Measurements from ENCODE around the gene SPCS3.
"Not testable (repeated sequence)": the region's sequence is repeated elsewhere in the genome, so short reads cannot be mapped to it uniquely, and the experiment has no call there.

Gene SPCS3

DNA sequence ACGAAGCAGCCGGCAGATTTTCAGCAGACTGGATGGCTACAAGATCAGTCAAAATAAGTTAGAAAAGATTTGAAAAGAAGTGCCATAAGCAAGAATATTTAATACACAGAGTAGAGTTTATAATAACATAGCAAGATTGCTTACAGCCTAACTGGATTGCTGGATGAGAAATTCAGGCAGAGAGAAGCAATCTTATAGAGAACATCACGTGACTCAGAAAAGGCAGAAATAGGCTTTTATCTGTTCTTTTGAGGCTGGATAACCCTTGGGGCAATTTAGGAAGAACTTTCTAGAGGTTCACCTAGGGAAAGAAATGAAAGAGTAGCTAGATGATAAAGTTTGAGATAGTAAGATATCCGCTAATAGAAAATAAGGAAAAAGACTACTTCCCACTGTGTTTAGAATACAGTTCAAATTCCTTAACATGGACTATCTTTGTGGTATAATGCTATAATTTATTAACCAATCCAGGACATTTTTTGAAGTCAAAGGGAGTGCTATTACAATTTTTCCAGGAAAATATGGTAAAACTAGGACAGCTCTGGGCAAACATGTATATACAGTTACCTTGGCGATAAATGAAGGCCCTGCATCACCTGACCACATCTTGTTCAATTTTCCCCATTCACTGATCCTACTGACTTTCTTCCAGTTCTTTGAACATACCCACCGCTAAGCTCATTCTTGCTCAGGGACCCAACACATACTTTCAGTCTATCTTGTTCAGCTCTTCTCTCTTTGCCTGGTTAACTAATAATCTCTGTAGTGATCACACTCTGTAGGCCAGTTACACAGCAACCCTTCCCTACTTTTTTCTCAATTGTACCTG is 12.7 kb upstream of the SPCS3 start:
- no peak for DNase-seq

DNA sequence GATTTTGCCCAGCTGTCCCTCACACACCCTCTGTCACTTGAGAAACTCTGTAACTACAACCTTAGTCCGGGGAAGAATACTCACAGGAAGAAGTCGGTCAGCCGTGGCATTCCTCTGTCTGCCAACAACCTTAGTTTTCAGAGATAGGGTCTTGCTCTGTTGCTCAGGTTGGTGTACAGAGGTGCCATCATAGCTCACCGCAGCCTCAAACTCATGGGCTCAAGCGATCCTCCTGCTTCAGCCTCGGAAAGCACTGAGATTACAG is 12.2 kb upstream of the SPCS3 start:
- no peak for DNase-seq

DNA sequence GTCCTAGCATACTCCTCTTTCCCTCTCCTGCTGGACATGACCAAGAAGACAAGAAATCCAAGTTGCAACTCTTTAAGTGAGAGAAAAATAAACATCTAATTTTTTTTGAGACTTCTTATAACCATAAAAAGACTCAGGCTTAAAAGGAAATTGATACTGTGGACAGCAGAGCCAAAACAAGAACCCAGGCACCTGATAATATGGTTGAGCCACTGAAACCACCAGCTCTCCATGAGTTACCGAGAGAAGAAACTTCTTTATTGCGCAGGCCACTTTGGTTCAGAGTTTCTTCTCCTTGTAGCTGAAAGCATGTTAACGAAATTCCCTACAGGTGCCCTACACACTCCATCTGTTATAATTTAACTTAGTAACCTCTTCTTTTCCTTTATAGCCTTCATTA is 11.3 kb upstream of the SPCS3 start:
- DNase-seq = no peak

DNA sequence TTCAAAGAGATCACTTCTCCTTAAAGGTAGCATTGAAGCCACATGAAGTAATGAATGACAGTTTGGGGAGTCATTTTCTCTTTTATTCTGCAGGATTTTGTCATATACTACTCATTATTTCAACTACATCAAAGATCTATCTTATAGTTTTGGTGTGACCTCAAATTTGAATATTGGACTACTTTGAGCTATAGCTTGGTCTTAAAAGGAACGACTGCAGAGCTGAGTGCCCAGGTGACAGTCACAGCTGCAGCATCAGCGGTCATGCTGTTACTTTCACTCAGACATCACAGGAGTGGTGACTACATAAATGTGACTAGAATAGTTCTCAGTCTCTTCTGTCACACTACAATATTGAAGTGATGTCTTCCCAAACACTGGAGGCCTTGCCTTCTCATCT is 10.7 kb upstream of the SPCS3 start:
- no peak for DNase-seq

DNA sequence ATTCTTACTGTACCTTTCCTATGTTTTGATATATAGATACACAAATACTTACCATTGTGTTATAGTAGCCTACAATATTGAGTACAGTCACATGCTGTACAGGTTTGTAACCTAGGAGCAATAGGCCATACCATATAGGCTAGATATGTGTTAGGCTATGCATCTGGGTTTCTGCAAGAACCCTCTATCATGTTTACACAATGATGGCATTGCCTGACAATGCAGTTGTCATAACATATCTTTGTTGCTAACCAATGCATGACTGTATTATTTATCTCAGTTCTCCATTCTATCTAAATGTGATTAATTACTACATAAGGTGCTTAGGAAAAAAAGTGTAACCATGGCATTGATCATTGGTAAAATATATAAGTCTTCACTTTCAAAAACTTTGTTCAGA is 10.0 kb upstream of the SPCS3 start:
- no peak for DNase-seq

DNA sequence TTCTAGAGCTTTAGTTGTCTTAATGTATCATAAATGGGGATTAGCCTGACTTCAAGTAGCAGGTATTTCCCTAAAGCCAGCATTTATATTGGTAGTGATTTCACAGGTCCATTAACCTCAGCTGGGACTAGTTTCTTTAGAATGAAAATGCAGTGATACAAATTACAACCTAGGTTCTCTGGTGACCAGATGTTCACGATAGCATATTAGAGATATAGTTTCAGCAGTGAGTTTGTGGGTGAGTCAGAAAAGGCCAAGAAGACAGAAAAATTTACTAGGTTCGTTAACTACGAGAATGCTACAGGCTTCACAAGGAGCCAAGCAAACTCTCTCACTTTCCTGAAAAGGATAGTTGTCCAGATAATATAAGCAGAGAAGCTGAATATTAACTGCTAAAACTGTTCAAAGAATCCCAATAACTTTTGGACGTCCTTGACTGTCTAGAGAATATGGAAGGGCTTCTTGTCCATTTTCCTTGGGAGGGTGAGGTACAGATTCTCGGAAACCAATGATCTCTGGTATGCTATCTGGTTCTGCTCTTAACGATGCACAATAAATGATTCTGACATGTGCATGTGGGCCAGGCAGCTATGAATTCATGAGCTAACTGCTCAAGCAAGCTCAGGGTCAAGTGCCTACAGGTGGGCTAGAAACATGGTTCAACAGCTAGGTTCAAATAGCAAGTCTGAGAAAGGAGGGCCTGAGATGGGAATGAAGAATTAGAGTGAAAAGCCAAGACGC is 6.0 kb upstream of the SPCS3 start:
- no peak for DNase-seq

DNA sequence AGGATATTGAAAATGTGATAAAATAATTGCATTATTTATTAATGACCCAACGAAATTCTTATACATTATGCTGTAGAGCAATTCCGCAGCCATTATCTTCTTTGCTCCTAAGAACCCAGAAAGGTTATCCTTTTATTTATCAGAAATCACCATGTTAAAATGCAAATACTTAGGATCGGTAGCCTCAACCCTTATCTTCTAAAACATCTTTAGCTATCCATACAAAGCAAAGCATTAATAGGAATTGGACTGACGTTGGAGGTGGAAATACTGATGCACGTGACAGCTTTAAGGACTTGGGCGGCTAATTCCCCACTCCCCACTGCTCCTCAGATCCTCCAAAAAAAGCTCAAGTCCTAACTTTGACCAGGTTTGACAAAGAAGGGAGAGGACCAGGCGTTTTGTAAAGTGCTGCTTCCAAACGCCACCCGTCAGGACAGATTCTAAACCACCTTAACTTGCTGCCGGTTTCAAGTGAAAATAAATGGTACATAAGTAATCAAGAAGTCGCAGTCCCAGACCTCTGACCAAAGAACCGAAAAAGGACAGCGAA is 539 bp upstream of the SPCS3 start:
- no peak for DNase-seq

DNA sequence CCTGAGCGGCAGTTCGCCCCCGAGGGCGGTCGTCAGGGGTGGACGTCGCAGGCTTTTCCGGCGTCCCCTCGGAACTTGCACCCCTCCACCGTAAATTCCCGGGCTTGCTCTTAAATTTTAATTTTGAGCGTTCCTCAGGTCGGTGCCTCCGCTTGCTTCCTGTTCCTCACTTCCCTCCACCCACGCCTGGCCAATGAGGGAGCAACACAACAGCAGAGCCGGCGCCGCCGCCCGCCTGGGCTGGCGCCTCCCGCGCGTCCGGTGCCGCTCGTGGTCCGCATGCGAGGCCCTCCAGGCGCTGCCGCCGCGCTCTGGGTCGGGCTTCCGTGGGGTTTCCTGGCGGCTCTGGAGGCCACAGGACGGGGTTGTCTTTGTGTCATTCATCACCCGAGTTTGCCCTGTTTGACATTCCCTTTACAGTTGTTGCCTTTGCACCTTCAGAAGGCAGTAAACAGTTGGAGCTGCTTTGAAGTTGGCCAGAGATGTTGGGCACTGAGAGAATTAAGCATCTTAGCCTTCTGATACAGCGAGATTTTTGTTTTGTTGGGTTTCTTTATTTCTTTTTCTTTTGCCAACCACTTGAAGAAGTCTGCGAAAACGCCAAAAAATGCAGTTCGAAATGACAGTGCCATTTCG is 692 bp downstream of the SPCS3 start:
- peak; percentile 96 to 98 (median 97) for DNase-seq

DNA sequence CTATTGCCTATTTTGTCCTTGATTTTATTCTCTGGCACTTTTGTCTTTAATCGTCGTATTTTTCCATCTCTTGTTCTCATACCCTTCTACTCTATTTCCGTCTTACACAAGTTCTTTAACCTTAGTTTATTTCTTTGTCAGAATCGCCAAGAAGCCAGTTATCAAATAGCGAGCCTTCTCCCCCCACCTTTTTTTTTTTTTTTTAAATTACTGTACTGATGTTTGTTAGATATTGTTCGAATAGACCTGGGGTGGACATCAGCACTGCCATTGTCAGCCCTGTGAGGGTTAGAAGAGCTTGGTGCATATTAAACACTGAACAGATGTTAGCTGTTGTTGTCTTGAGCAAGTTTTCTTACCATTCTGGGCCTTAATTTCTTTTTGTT is 1.2 kb downstream of the SPCS3 start:
- peak in 1 of 3 donors; percentile 3 for DNase-seq

DNA sequence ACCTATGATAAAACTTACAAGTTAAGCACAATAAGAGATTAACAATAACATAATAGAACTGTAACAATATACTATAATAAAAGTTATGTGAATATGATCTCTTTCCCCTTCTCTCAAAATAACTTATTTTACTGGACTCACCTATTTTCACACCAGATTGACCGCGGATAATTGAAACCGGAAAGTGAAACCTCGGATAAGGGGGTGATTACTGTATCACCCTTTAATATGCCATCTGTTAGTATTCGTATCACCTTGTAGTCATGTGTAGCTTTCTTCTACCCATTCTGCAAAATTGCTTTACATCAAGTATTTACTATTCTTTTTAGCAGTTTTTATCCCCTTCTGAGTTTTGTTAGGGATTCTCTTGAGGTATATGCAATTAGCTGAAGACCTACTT is 1.8 kb downstream of the SPCS3 start:
- no peak for DNase-seq

DNA sequence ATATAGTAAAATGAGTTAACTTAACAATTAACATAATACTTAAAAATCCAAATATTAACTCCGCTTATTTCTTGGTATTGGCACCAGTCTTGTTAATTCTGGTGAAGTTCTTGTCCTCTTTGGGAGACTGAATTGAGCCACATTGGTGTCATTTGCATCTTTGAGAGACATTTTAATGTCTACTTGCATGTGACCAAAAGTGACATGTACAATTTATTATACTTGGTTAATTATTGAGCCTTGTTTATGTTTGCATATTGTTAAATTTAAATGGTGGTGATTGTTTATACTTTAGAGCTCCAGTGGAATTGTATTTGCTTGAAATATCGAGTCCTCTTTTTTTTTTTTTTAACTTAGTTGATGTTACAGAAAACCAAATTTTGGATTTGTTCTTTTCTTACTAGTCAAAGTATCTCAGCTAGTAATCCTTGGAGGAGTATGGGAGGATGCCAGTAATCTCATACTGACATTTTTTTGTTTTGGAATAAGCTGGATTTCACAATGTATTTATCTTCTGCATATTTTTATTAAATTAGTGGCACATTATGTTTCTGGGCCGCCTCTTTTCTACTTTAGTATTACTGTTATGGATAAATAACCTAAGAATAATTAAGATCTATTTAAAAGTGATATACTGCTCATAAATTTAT is 3.9 kb downstream of the SPCS3 start:
- DNase-seq = no peak

DNA sequence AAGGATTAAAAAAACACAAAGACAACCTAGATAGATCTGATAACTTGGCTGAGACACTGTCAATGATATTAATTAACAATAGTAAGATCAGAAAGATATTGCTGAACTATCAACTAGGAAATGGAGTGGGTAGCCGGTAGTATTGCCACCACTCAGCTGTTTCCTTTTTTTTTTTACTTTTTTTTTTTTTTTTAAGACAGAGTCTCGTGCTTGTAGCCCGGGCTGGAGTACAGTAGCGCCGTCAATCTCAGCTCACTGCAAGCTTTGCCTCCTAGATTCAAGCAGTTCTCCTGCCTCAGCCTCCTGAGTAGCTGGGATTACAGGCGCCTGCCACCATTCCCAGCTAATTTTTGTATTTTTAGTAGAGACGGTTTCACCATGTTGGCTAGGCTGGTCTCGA is 5.1 kb downstream of the SPCS3 start:
- peak; percentile 27 to 45 (median 30) for DNase-seq

DNA sequence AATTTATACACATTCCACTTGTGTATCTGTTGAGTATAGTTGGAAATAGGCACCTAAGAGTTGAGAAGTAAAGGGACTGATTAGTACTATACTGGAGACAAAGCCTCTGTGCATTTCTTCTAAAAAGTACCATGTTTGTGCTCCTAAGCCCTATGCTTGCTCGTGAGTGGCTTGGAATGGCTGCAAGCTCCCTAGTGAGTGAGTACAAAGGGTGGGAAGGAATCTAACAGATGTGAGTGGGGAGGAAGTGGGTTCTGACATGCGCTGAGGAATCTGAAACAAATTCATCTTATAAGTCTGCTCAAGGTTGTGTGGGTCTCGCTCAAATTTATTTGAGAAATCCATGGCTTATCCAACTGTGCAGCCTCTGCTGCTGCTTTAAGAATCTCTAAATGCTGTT is 13.3 kb downstream of the SPCS3 start:
- no peak for DNase-seq

DNA sequence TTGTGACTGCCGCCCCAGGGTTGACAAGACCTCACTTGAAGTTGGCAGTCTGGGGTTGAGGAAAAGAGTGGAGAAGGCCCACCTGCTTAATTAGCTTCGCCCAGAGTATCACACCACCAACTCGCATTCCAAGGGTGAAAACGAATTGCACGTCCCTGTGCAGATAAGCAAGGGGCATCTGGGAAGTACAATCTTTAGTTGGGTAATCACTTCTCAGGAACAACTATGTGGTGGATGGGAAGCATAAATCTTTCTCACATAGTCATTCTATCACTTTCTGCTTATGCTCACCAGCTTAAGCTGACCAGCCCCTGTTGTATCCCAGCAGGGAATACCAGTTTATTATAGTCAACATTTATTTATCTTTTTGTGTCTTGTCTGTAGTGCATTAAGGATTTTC is 14.3 kb downstream of the SPCS3 start:
- no peak for DNase-seq

DNA sequence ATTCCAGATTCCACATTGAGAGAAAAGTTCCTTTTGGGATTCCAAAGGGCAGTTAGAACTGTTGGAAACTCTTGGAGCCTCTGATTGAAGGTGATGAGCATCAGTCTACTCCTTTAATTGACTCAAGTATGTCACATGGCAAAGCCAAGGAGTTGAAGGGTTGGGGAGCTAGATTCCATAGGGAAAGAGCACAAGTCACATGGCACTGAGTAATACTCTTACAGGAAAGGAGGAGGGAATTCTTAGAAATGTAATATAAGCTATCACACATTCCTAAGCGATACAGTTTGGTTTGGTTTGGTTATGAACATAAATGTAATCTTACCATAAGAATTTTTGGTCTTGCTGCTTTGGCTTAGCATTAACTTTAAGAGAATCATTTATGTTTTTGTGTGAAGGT is 15.7 kb downstream of the SPCS3 start:
- DNase-seq = no peak

DNA sequence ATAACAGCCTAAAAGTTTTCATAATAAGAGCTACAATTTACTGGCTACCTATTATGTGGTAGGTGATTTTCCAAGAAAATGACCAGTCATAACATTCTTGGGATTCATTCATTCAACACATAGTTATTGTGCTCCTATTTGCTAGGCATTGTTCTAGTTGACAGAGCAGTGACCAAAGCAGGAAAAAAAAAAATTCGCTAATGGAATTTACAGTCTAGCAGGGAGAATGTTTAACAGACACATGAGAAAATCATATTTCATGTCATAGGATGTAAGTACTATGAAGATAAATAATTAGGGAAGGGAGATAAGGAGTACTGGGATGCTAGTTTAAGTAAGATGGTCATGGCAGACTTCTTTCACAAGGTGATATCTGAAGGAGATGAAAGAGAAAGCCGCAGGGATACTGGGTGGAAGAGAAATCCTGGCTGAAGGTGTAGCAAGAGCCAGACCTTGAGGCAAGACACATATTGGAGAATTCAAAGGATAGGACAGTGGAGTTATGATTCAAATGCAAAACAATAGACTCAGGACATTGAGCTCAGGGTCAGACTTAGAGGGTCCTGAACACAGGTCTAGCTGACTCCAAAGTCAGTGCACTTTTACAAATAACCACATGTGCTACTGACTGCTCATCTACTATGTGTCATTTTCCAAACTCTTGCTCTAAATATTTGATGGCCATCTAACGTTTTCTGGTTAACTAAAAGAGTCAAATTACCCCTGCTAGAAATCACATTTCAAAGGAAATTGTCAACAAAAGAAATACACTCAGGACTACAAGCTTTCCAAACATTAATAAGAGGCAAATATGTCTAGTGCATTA is 20.4 kb downstream of the SPCS3 start:
- no peak for DNase-seq

DNA sequence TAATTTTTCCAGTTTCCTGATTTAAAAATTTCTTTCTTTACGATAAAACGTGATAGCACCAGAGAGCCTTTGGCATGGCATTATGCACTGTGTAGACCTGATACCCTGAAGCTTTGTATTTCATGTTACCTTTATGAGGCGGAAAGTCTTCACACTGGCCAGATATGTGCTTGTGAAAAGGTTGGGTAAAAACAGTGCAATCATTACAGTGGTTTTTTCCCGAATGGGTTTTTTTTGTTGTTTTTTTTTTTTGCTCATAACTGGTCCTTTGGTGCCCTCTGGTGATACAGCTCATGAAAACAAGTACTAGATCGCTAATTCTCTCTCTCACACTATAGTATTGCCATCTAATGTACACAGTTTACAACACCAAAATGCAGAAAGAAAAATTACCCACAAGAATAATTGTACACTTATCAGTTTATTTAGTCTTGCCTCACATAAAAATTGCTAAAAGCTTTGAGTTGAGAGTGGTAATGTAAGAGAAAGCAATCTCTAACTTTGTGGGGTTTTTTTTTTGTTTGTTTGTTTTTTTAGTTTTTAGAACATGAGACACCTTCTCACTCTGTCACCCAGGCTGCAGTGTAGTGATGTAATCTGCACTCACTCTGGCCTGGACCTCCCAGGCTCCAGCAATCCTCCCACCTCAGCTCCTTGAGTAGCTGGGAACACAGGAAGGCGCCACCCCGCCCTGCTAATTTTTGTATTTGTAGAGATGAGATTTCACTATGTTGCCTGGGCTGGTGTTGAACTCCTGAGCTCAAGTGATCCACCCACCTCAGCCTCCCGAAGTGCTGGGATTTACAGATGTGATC is 21.3 kb downstream of the SPCS3 start:
- peak; percentile 55 to 73 (median 66) for DNase-seq

DNA sequence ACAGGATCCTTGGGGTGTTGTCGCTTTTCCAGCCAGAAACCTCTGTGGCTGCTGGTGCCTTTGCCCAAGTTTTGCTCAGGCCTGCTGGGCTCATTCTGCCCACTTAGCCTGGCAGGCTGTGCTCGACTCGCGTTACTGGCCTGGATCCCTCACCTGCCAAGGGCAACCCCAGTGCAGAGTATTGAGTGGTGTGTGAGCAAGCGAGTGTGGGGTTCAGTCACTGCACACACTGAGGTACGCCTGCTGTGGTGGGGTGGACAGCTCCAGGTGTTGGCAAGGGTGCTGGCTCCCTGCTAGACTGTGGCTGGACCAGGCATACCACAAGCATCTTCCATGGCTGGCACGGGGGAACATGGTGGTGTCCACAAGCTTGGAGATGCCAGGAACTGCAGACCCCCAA is 22.6 kb downstream of the SPCS3 start:
- DNase-seq = no peak

DNA sequence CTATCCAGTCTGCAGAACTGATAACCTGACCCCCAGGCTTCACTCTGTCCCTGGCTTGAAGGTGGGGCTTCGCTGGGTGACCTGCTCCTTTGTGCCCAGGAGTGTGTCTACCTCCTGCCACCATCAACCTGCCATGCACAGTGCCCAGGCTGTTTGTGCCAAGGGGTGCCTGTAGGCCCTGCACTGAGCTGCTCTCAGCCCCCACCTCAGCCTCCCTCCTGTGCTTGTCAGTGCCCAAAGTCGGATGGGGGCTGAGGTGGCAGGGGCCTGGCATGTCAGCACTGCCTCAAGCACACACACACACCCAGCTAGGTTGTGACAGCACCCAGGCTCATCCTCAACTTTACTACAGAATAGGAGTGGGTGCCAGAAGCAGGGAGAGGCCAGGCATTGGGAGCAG is 23.5 kb downstream of the SPCS3 start:
- no peak for DNase-seq

DNA sequence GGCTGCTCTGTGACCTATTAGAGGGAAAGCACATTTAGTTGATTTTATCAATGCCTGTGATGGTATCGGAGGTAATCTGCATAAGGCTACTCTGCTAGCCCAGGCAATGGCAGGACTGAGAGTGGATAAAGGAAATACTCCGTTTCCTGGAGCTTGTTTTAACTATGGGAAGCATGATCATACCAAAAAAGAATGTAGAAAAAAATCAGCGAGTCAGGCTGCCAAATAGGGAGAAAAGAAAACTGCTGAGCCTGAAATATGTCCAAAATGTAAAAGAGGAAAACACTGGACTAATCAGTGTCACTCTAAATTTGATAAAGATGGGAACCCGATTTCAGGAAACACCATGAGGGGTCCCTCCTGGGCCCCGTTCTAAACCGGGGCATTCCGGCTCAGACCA is 25.6 kb downstream of the SPCS3 start:
- DNase-seq = not testable (repeated sequence)

DNA sequence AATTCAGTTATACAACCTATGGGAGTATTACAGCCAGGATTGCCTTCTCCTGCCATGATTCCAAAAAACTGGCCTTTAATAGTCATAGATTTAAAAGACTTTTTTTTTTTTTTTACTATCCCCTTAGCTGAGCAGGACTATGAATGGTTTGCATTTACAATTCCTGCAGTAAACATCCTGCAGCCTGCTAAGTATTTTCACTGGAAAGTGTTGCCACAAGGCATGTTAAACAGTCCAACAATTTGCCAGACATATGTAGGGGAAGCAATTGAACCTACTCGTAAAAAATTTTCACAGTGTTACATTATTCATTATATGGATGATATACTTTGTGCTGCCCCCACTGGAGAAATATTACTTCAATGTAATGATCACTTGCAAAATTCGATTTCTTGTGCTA is 27.1 kb downstream of the SPCS3 start:
- DNase-seq = not testable (repeated sequence)

DNA sequence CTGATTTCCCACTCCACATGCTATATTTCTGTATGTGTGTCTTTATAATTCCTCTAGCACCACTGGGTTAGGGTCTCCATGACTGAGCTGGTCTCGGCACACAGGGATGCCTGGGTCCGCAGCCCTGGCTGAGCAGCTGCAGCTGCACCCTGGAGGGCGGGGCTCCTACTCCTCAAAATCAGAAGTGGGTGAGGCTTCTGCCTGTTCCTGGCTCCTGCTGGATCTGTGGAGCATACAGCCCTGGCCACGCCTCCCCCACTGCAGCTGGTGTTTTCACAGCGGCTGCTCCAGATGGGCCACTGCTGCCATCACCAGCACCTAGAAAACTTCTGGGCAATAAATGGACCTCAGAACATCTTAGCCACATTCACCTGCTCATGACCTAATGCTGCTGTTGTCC is 30.9 kb downstream of the SPCS3 start:
- DNase-seq = no peak

Data from suppressor macrophage treated with lipopolysaccharide for 1 hour (primary cell).